ENCODE data around the gene PTGER4. TPM values are rescaled to one million over a fixed set of nuclear protein-coding genes. Genes with fewer than 3 reads are reported as not detected.

PTGER4 gene
- total RNA-seq, 1 donor = 12.0 TPM

GRCh38 chr5:40682154-40683017, 2.7 kb downstream of the PTGER4 start:
- DNase-seq (ENCODE audit: low read depth) = no peak
- H3K4me3 ChIP-seq (ENCODE audit: low read depth, low read length) = peak overlapping the region; percentile 80
- TF ChIP-seq CTCF (IDR thresholded peaks at IDR 0.05; ENCODE audit: insufficient read depth, low read length) = no peak

- DNase-seq (ENCODE audit: low read depth) = no peak
- TF ChIP-seq CTCF (IDR thresholded peaks at IDR 0.05; ENCODE audit: insufficient read depth, low read length) = no peak
- H3K4me3 ChIP-seq (ENCODE audit: low read depth, low read length) = peak overlapping the region; percentile 9
Observed at GRCh38 chr5:40683305-40683704, 3.6 kb downstream of the PTGER4 start.

DNA sequence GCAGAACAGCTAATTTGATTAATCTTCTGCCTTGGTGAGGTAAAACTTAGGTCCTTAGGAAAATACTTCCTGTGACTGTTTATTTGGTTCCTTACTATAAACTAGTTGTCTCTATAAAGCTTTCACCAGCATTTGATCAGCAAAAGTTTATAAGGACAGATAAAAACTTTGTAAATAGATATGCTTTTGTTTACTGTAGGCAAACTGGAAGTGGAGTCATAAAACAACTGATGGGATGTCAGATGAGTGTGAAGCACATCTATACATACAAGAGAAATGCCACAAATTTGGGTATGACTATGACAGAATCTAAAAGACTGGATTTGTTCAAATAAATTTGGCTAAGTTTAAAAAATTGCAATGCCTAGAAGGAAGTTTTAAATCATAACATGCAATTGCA, 5.5 kb downstream of the PTGER4 start:
- TF ChIP-seq CTCF (IDR thresholded peaks at IDR 0.05; ENCODE audit: insufficient read depth, low read length) = no peak
- no peak for DNase-seq (ENCODE audit: low read depth)
- no peak overlapping the region for H3K4me3 ChIP-seq (ENCODE audit: low read depth, low read length)

GRCh38 chr5:40685976-40686486, 6.3 kb downstream of the PTGER4 start:
- DNase-seq (ENCODE audit: low read depth) = no peak
- no peak overlapping the region for H3K4me3 ChIP-seq (ENCODE audit: low read depth, low read length)
- TF ChIP-seq CTCF (IDR thresholded peaks at IDR 0.05; ENCODE audit: insufficient read depth, low read length) = no peak

GRCh38 chr5:40687321-40687720, 7.6 kb downstream of the PTGER4 start:
- no peak for DNase-seq (ENCODE audit: low read depth)
- no peak for TF ChIP-seq CTCF (IDR thresholded peaks at IDR 0.05; ENCODE audit: insufficient read depth, low read length)
- no peak overlapping the region for H3K4me3 ChIP-seq (ENCODE audit: low read depth, low read length)

GRCh38 chr5:40688127-40688761, 8.5 kb downstream of the PTGER4 start:
- peak; percentile 94 for DNase-seq (ENCODE audit: low read depth)
- peak; percentile 79 for TF ChIP-seq CTCF (IDR thresholded peaks at IDR 0.05; ENCODE audit: insufficient read depth, low read length)
- H3K4me3 ChIP-seq (ENCODE audit: low read depth, low read length) = no peak overlapping the region
